Thyroid gland (tissue), 4 donors: Measurements from ENCODE around the gene ZNF454.

Experiments
- POLR2A ChIP-seq, 2 donors: fragments of 450-650 bp; IDR thresholded peaks; one replicate each; pipeline ENCODE4 v1.6.1; 2017; ENCODE audit warnings: antibody characterized with exemption in 2 of 2, mild to moderate bottlenecking in 2 of 2, moderate library complexity in 1 of 2
- TF ChIP-seq, protein P1 (sequence below), 6 experiments: fragments of 200-600 bp in 3 of 6; fragments of 450-650 bp in 3 of 6; sonication (generic) in 3 of 6; IDR thresholded peaks; one replicate each; pipeline ENCODE4 v1.5.1; 2016 to 2019; ENCODE audit warnings: antibody characterized with exemption in 6 of 6, mild to moderate bottlenecking in 2 of 6, inconsistent platforms in 1 of 6, moderate library complexity in 1 of 6

DNA sequence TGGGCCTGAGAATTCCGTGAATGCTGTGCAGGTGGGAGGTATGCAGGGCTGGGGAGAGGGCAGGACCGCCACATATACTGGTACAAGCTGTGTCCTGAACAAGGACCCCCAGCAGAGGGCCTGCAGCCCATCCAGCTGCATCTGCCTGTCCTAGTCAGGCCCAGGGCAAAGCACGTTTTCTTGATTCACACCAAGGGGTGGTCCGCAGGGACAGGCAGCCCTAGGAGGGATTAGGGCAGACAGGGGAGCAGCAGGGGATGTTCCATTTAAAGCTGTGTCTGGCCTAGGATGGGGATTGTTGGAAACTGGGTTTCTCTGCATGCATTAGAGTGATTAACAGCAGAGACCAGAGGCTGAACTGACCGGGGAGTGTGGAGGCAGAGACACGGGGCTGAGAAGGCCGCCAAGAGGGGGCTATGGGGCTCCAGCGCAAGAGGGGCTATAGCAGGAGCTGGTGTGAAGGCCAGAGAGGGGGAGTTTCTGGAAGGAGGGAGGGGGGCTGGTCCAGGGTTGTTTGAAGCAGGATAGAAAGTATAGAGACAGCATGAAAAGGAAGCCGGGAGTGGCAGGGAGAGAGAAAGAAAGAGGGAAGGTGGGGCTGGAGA, 51.4 kb downstream of the ZNF454 start:
- TF ChIP-seq, protein P1, sequence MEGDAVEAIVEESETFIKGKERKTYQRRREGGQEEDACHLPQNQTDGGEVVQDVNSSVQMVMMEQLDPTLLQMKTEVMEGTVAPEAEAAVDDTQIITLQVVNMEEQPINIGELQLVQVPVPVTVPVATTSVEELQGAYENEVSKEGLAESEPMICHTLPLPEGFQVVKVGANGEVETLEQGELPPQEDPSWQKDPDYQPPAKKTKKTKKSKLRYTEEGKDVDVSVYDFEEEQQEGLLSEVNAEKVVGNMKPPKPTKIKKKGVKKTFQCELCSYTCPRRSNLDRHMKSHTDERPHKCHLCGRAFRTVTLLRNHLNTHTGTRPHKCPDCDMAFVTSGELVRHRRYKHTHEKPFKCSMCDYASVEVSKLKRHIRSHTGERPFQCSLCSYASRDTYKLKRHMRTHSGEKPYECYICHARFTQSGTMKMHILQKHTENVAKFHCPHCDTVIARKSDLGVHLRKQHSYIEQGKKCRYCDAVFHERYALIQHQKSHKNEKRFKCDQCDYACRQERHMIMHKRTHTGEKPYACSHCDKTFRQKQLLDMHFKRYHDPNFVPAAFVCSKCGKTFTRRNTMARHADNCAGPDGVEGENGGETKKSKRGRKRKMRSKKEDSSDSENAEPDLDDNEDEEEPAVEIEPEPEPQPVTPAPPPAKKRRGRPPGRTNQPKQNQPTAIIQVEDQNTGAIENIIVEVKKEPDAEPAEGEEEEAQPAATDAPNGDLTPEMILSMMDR (IDR thresholded peaks at IDR 0.05), result no peak
- no peak for TF ChIP-seq POLR2A (IDR thresholded peaks at IDR 0.05)
